Stromal cell of bone marrow (primary cell): ENCODE data around the gene PARD6G.

Experiments
- DNase-seq: peaks from one replicate; pipeline ENCODE4 v3.0.0-alpha.2; 2012; ENCODE audit warnings: low read depth

The PARD6G gene

DNA sequence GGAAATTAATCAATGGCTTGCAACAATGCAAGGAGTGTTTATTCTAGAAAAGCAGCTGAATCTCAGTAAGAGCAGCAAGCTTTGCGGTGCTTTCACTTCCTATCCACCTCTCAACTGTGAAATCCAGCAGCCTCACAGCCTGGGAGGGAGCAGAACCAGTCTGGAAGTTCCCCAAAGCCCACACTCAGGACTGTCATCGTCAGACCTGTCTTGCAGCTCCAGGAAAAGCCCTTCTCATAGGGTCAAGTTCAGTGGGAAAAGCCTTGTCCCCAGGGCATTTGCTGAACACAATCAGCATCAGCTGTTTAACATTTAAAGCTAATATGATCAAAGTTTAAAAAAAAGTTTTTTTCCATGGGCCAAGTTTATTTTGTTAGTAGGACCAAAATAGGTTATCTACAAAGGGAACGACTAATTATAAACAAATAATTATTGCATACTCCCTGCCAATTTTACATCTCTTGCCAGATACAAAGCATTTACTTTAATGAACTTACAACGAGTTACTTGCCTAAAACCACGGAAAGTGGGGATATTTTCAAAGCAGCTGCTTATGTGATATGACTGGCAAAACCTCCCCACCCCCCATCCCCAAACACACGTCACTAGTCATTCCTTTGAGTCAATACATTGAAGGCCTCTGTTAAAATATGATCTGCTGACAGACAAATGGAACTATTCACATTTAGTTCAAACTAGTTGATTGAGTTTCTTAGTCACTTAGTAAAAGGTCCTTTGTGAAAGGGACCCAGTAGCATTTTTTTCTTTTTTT lies 36.8 kb downstream of the PARD6G start:
- DNase-seq, result no peak

DNA sequence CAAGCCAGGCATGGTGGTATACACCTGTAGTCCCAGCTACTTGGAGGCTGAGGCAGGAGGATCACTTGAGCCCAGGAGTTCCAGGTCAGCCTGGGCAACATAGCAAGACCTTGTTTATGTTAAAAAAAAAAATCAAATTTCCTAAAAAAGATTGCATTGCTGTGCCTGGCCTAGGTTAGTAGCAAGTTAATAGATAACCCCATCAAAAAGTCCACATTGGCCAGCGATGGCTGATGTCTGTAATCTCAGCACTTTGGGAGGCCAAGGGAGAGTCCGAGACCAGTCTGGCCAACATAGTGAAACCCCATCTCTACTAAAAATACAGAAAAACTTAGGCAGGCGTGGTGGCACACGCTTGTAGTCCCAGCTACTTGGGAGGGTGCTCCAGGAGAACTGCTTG lies 38.7 kb downstream of the PARD6G start:
- no peak for DNase-seq

DNA sequence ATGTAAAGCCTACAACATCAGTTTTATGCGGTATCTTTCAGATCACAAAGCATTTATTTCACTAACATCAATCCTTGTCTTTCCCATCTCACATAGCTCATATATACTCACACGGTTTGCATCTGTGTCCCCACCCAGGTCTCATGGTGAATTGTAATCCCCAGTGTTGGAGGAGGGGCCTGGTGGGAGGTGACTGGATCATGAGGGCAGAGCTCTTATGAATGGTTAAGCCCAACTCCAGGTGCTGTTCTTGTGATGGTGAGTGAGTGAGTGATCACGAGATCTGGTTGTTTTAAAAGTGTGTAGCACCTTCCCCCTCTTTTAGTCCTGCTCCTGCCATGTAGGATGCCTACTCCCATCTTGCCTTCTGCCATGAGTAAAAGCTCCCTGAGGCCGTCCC lies 42.0 kb downstream of the PARD6G start:
- no peak for DNase-seq

DNA sequence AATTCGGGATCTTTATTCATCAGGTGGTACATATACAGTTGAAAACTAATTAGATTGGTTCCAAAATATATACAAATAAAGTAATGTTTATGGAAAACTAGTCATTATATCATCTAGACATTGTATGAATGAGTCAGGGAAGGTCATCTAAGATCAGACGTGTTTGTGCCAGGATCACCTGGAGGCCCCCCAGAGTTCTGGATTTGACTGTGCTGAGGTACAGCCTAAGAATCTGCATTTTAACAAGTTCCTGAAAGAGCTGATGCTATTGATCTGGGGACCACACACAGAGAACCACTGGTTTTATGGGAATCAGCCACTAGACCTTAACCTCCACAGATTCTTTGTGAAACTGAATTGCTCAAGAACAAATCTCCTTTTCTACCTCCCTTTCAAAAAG lies 43.2 kb downstream of the PARD6G start:
- DNase-seq, result no peak

DNA sequence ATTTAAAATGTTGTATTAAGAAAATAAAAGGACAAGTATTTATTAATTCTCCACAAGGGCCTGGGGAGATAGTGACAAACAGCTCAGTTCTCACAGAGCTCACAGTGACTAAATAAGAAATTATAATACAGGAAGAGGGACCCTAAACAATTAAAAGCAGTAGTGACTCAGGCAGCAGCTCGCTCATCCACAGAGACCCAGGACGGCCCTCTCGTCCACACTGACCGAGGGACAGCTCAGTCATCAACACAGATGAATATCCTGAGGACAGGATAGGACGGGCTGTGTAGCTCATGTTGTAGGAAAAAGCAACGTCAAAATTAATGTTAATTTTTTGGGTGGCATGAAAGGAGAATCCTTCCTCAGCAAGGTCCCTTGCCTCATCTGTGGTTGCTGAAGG lies 44.1 kb downstream of the PARD6G start:
- DNase-seq, result no peak

DNA sequence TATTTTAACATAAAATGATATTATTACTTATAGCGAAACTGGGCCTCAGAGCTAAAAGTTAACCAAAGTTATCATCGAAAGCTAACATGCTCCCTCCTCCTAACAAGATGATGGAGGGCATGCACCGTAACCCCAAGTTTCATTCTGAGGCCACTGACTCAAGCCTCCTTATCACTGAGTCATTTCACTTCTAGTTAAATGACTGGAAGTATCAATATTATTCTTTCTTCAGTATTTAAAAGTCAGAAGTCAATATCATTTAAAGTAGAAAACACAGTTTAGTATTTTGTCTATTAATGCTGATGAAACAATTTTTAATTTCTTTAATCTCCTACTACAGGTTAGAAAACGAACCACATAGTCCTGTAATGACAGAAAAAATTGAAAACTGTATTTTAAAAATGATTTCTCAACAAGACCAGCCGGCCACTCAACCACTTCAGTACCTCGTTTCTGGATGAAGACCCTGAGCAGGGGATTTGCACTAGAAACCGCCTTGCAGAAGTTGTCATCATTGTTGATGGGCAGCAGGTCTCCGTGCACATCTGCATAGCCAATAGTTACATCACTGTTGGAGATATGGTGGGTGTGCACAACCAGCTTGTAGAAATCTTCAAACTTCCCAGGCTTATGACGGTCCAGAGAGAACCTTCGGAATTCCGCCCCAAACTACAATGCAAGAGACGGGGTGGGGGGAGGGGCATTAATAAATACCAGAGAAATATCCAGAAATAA lies 44.9 kb downstream of the PARD6G start:
- DNase-seq, result no peak

DNA sequence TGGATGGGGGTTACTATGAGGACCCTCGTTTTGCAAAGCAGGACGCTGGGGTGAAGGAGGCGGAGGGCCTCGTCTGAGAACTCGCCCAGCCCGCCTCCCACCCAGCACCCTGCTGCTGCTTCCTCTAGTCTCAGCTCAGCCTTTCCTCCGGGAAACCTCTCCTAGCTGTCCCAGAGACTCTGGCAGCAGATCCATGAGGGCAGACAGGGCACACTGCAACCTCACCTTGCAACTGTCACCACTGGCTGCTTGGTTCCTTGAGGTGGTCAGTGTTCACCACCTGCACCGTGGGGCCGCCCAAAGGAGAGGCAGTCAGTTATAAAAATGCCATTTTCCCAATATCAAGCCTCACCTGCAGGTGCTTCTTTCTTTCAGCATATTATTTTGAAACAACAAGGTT lies 45.6 kb downstream of the PARD6G start:
- DNase-seq, result no peak

DNA sequence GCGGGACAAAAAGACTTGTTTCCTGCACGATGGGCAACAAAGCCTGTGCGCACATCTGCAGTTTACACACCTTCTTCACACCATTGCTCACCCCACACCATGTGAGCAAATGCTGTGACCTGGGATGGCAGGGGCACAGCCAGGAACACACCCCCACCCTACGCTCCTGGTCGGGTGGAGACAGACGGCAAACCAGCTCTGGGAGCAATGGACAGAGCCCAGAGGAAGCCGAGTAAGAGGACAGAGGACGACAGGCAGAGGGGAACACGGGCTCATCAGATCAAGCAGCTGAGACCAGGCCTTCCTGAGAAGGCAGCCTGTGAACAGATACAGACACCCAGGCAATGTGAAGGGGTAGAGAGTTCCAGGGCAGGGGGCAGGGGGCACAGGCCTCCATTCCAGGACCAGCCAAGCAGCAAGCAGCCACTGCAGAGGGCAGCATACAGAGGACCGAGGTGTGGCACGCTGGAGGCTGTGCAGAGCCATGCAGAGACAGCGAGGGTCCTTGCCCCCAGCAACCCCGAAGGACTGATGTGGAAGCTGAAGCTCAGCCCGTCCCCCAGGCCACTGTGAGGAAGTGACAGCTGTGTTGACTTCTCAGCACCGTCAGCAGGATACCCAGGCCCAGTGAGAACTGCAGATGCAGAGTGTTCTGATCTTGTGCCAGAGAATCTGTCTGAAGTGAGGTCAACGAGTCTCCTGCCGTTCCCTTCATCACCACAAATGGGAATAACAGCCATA lies 46.2 kb downstream of the PARD6G start:
- DNase-seq, result no peak

DNA sequence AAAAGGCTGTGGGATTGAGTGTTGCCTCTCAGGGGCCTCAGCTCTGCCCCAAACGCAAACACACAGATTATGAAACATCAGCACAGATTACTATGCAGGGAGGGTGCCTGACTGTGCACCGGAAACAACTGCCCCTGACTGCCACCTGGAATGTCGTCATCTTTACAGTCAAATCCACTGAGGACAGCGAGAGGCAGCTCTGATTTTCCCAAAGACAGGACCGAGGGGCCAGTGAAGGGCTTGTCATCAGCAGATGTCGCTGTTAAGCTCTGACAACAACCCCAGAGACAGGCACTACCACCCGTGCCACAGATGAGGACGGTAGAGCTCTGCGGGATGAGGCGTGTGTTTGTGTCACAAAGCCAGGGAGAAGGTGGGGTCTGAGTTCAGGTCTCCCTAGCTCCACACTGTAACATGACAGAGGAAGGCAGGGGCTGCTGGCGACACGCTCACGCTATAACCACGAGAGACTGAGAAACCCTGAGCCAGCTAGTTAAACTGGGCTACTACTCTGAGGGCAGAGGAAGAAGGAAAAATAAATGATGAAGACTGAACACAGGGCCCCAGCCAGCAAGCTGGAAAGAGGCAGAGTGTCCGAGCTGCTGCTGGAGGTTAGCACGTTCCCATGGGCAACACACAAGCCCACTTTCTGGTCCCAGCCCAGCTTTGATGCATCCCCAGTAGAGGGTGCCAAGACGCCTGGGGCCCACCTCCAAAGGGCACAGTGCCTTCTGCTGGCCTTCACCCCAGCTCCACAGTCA lies 47.0 kb downstream of the PARD6G start:
- no peak for DNase-seq

DNA sequence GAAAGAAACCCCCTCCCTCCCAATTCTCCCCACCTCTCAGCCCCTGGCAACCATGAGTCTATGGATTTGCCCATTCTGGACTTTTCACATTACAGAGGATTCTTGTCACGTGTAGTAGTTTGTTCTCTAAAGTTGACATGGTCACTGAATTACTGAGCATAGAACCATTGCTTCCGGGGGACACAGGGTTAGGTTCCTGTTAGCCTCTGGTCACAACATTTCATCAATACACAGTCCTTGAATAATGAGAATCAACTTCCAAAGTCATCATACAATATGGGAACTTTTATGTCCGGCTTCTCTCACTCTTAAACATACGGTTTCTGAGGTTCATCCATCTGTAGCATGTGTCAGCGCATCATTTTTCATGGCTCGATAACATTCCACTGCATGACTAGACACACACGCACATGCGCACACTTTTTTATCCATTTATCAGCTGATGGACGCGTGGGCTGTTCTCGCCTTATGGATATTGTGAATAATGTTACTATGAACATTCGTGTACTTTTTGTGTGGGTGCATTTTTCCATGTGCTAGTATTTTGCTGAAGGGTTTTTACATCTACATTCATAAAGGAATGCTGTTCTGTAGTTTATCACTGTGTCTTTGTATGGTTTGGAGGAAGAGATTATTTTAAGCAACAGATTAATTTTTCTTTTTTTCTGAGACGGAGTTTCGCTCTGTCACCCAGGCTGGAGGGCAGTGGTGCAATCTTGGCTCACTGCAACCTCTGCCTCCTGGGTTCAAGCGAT lies 48.1 kb downstream of the PARD6G start:
- no peak for DNase-seq

DNA sequence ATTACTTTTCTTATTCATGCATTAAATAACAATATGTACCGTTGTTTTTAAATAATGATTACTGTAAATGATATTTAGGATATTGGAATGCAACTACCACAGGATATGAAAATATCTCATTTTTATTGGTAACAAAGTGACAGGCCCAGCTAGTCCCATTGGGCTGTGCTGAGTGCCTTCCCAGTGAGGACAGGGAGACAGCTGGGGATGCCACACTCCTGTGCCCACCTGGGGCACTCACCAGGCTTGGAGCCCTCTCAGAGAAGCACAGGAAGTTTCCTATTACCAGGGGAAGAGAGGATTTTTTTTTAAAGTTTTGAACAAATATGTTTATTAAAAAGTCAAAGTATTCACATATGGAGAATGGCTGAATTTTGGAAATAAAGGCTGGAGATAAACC lies 48.9 kb downstream of the PARD6G start:
- no peak for DNase-seq

DNA sequence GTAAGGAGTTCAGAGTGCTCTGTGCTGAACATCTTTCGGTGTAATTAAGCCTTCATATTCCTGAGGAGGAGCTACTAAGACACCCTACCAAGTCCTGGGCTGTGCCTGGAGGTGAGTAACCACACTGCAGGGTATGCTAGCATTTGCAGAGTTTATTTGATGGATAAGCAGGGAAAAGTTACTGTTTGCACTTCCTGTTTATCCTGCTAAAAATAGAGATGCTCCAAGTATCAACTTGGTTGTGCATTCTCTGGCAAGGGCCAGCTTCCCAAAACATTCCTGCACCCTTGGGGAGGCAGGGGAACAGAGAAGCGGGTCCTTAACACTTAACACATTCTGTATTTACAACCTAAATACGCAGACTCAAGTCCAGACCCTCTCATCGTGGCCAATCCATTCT lies 49.8 kb downstream of the PARD6G start:
- no peak for DNase-seq

DNA sequence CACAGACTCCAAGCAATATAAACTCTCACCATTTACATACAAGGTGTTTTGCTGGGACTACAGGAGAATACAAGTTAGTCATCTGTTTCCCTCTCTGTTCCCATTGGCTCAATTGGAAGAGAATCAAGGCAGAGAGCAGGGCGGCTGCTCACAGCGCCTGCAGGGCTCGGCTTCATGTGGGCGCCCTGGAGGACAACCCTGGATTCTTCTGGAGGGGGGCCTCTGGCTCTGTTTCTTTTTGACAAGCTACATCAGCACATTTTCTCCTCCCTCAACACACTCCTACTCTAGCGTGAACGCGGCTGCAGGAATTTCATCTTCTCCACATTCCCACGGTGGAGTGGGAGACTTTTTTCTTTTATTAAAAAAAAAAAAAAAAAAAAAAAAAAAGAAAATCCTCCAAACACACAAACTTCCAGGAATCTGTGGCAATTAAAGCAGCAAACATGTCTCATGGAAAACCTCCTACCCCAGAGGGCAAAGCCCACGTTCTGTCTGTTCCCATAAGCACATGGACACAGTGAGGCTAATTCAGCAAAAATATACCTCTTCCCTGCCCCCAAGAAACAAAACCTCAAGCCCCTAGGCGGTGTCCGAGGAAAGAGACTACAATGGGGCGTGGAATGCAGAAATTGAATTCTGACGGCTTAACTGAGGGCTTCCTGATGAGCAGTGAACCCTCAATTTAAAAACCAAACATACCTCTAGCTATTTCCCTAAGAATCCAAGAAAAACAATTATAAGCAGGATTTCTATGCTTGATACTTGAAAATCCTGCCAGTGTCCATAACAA lies 50.6 kb downstream of the PARD6G start:
- DNase-seq, result peak; percentile 25

DNA sequence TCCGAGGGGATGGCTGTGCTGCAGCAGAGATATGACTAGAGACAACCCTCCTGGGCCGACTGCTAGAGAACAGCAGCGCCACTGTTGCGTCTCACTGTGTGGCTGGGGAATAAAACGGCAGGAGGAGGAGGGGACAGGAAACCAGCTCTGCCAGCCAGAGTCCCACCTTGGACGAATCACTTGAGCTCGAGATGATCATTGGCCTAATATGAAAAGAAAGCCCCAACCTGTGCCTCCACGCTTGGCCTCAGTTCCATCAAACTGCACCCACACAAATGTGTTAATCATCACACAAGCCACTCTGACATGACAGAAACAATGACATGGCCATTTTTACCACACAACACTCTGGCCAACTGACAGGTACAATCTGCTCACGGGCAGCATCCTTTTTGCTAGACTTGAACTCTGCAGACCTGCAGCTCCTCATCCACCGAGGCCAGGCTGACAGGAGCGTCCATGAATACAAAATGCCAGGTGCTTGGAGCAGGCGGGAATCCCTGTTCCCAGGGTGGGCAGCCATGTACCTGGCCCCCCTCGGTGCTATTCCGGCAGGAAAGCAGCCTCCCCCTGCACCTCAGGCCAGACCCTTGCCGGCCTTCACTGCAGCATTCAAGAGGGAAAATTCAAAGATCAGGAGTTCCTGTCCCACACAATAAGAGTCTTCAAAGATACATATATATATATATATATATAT lies 52.3 kb downstream of the PARD6G start:
- DNase-seq, result no peak

DNA sequence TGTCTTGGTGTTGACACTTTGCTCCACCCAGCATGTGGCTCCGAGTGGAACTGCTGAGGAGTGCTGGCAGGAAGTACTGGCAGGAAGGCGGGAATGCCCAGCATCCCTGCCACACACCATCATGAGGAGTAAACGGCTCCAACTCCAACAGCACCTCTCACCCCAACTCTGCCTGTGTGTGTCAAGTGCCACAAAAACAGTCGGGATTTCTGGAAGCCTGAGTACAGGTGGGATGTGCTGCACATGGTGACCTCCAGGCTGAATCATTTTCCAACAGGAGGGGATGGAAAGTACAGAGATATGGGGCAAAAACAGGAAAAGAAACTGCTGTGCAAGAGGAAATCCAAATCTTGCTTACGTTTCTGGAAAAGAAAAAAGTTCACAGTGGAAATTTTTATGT lies 53.6 kb downstream of the PARD6G start:
- DNase-seq, result no peak

DNA sequence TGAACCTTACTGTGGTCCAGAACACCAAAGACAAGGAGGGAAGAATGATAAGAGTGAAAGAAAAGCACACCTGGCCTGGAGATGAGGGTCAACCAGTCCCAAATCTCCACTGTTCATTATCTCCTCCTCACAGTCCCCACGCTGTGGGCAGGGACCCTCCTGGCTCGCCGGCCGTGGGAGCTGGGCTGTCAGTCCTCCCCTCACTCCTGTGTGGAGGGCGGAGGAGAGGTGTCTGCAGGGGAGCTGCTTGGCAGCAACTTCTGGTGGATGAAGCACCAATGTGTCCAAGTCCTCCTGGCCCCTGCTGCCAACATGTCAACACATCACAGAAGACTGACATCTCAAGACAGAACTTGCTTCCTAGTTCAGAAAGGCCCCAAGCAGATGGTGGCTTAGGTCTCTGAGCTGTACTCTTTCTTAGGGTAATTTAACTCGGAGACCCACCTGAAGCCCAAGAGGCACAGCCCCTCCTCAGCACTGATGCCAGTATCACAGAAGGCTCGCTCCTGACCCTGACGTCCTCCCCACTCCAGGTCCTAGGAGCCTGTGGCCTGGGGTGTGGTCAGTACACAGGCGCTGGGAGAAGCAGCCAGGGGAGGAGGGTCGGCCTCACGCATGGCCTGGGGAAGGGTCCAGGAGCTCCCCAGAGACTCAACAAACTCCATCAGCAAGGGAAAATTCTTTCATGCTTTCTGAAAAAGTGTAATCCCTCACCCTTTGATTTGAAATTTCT lies 54.5 kb downstream of the PARD6G start:
- no peak for DNase-seq

DNA sequence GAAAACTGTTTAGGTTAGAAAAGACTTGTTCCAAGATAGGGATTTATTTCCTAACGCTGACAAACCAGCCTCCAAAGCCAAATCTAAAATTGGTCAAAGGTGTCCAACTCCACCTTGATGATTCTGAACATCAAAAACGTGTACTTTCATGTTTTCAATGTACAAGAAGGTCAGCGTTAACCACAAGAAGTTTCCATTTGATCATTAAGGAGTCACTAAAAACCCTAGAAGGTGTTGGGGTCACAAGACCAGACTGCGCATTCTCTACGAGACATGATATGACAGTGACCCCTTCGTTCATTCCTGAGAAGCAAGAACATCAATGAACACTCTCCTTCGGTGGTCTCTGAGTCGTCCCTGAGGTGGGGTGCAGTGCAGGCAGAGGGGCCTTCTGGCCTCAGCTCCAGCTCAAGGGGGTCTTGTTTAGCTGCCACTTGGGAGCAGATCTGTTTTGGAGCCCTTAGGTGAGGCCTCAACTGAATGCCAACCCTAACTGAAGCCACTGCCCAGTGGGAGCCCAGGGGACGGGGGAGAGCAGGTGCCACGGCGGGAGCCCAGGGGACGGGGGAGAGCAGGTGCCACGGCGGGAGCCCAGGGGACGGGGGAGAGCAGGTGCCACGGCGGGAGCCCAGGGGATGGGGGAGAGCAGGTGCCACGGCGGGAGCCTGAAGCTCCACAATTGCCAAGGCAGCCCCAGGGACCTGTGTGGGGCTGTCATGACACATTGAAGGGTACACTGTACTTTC lies 55.2 kb downstream of the PARD6G start:
- no peak for DNase-seq

DNA sequence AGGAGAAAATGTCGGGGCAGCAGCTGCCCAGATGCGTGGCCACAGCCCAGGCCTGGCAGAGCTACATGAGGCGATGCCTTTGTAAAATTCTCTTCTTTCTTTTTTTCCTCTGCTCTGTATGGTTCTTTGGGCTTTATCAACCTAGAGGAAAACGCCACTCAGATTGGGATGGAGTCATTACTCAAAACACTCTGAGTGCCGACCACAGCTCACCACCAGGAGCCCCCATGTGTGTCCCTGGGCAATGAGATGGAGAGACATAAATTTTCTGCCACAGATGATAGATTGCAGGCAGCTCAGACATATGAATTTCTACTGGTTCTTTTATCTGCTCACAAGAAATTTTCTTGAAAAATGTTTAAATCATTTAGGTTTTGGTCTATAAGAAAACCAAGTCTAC lies 56.0 kb downstream of the PARD6G start:
- DNase-seq, result no peak

DNA sequence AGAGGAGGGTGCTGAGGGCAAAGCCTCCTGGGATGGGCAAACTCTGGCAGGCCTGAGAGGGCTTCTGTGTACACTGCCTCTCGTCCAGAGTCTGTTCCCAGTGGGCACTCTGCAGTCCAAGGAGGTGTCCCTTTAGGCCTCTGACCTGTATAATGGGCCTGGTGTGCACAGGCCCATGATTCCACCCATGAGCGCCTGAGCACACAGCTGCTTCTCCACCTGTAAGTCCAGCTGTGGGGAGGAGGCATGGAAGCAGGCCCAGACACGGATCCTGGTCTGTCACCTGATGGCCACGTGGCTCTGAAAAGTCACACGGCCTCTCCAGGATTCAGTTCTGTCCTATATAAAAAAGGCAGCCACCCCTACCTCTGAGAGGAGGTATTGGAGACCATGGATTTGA lies 57.0 kb downstream of the PARD6G start:
- DNase-seq, result no peak
